Loucy (cell line): Measurements from ENCODE around the gene IL37.
"Not testable (repeated sequence)": the region's sequence is repeated elsewhere in the genome, so short reads cannot be mapped to it uniquely, and the experiment has no call there.

Source experiments
- H2AFZ ChIP-seq: fragments of 200-600 bp; sonication (generic); 2 replicates; pipeline ENCODE4 v1.6.0; 2016; ENCODE audit warnings: antibody characterized with exemption, mild to moderate bottlenecking, low read length, moderate library complexity
- H3F3A ChIP-seq: fragments of 200-600 bp; 2 replicates; pipeline ENCODE4 v1.6.0; 2016; ENCODE audit warnings: antibody characterized with exemption, low read depth, mild to moderate bottlenecking
- H3K27me3 ChIP-seq: fragments of 200-600 bp; sonication (generic); 2 replicates; pipeline ENCODE4 v1.6.1; 2014; ENCODE audit warnings: low read length, mild to moderate bottlenecking; ENCODE audit not compliant: insufficient read depth, poor library complexity, severe bottlenecking
- H3K36me3 ChIP-seq: fragments of 200-600 bp; sonication (generic); 2 replicates; pipeline ENCODE4 v1.6.1; 2016; ENCODE audit warnings: low read length; ENCODE audit not compliant: insufficient read depth
- H3K4me1 ChIP-seq: fragments of 200-600 bp; sonication (generic); 2 replicates; pipeline ENCODE4 v1.5.1; 2014; ENCODE audit warnings: low read length, mild to moderate bottlenecking; ENCODE audit not compliant: insufficient read depth, poor library complexity, severe bottlenecking
- H3K4me2 ChIP-seq: fragments of 200-600 bp; sonication (generic); 2 replicates; pipeline ENCODE4 v1.6.0; 2014; ENCODE audit warnings: antibody characterized with exemption, low read length, low read depth, mild to moderate bottlenecking; ENCODE audit not compliant: poor library complexity, severe bottlenecking
- H3K4me3 ChIP-seq: fragments of 200-600 bp; sonication (generic); 2 replicates; pipeline ENCODE4 v1.5.1; 2014; ENCODE audit warnings: low read length, mild to moderate bottlenecking, mixed read lengths; ENCODE audit not compliant: poor library complexity, severe bottlenecking
- H3K79me2 ChIP-seq: fragments of 200-600 bp; sonication (generic); 2 replicates; pipeline ENCODE4 v1.6.1; 2014; ENCODE audit warnings: low read length; ENCODE audit not compliant: insufficient read depth
- H3K9ac ChIP-seq: fragments of 200-600 bp; sonication (generic); 2 replicates; pipeline ENCODE4 v1.6.0; 2014; ENCODE audit warnings: mild to moderate bottlenecking, low read depth, low read length, moderate library complexity; ENCODE audit not compliant: poor library complexity, severe bottlenecking
- H3K9me2 ChIP-seq: fragments of 200-600 bp; sonication (generic); replicated peaks from 2 replicates; pipeline ENCODE4 v1.6.1; 2016; ENCODE audit warnings: low read depth, low read length, mixed read lengths
- H3K9me3 ChIP-seq: fragments of 200-600 bp; sonication (generic); 2 replicates; pipeline ENCODE4 v1.6.1; 2014; ENCODE audit warnings: mild to moderate bottlenecking, antibody characterized with exemption, low read length, low read depth; ENCODE audit not compliant: insufficient read depth
- H4K20me1 ChIP-seq: fragments of 200-600 bp; sonication (generic); 2 replicates; pipeline ENCODE4 v1.6.0; 2014; ENCODE audit warnings: antibody characterized with exemption, low read length, mild to moderate bottlenecking; ENCODE audit not compliant: insufficient read depth, poor library complexity, severe bottlenecking
- EZH2phosphoT487 ChIP-seq: fragments of 200-600 bp; IDR thresholded peaks from 2 replicates; pipeline ENCODE4 v1.6.1; 2018; ENCODE audit warnings: antibody characterized with exemption, mild to moderate bottlenecking, moderate library complexity, borderline replicate concordance
- TF ChIP-seq, protein P1 (sequence below): fragments of 200-600 bp; sonication (generic); conservative IDR thresholded peaks from 2 replicates; pipeline ENCODE4 v1.5.1; 2014; ENCODE audit warnings: mild to moderate bottlenecking, antibody characterized with exemption, low read length

The IL37 gene

DNA sequence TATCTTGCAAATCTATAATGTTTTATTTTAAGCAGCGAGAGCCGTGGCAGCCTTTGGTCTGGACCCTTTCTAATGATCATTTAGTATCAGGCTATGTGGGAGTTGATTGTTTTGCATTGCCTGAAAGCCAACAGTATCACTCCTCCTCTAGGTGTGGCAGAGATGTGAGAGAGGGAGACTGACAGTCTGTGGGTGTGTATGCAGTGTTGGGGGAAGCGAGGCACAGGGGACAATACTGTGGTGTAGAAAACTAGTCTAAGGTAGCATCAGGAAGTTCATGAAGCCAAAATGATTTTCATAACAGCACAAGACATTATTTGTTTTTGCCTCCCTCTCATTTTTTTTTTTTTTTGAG lies 13.4 kb upstream of the IL37 start:
- H3K9me2 ChIP-seq, result no peaks in the 10 kb centered on the region
- TF ChIP-seq, protein P1, sequence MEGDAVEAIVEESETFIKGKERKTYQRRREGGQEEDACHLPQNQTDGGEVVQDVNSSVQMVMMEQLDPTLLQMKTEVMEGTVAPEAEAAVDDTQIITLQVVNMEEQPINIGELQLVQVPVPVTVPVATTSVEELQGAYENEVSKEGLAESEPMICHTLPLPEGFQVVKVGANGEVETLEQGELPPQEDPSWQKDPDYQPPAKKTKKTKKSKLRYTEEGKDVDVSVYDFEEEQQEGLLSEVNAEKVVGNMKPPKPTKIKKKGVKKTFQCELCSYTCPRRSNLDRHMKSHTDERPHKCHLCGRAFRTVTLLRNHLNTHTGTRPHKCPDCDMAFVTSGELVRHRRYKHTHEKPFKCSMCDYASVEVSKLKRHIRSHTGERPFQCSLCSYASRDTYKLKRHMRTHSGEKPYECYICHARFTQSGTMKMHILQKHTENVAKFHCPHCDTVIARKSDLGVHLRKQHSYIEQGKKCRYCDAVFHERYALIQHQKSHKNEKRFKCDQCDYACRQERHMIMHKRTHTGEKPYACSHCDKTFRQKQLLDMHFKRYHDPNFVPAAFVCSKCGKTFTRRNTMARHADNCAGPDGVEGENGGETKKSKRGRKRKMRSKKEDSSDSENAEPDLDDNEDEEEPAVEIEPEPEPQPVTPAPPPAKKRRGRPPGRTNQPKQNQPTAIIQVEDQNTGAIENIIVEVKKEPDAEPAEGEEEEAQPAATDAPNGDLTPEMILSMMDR, result no peak
- TF ChIP-seq EZH2phosphoT487, result no peak
- H3F3A ChIP-seq, result no peaks in the 10 kb centered on the region
- no peaks in the 10 kb centered on the region for H3K27me3 ChIP-seq
- no peak overlapping the region for H2AFZ ChIP-seq
- H3K36me3 ChIP-seq, result no peaks in the 10 kb centered on the region
- H4K20me1 ChIP-seq, result no peaks in the 10 kb centered on the region
- no peaks in the 10 kb centered on the region for H3K79me2 ChIP-seq
- H3K4me2 ChIP-seq, result no peak overlapping the region
- no peak overlapping the region for H3K4me3 ChIP-seq
- no peaks in the 10 kb centered on the region for H3K4me1 ChIP-seq
- no peaks in the 10 kb centered on the region for H3K9me3 ChIP-seq
- H3K9ac ChIP-seq, result no peak overlapping the region

DNA sequence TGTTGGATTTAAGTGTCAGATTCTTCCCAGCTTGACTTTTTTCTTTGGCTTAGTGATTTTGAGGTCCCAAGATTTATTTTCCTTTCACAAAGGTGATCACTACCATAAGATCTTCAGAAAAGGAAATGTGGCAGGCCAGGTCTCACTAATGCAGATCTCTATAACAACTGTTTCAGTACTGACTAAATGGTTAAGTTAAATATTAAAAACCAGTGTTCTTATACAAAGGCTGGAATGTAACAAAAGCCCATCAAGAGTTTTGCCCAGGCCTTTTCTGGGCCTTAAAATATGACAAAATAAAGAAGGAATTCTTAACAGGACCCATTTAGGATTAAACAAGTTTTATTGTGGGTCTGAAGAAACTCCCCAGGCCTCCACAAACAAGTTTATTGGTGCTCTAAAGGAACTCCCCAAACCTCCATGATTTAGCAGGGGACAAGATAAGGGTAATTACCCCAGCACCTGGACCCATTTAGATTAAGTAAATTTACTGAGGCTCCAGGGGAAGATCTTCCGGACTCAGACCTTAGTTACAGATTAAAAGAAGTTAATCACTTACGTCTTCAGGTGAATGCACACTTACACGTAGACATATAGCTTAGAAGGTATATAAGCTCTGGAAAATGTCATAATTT lies 9.4 kb upstream of the IL37 start:
- not testable (repeated sequence) for H3K79me2 ChIP-seq, H3K27me3 ChIP-seq, H3K4me2 ChIP-seq, H2AFZ ChIP-seq, H3K36me3 ChIP-seq, H3K4me3 ChIP-seq, H3K4me1 ChIP-seq, H4K20me1 ChIP-seq, H3K9ac ChIP-seq, H3F3A ChIP-seq, H3K9me2 ChIP-seq, H3K9me3 ChIP-seq

DNA sequence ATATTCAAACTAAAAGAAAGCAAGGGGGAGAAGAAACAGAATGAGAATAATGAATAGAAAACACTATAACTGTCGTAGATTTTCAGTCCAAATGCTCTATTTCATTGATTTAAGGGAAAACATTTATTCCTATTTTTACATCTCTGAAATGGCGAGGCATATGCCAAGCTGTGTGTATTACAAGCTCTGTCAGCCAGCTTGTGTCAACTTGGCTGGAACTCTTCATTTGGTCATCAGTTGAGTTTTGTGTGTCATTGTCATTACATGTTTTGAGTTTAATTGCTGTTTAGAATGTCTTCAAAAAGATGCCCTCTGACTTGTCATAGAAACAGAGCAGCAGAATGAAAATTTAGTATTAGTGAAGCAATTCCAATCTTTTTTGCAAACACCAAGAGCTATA lies 8.1 kb upstream of the IL37 start:
- Histone ChIP-seq H3K4me1 (no peaks in the 10 kb centered on the region), H3K9me2 (no peaks in the 10 kb centered on the region), H3K36me3 (no peaks in the 10 kb centered on the region), H3K4me2 (no peak overlapping the region), H3K9ac (no peak overlapping the region), H3K4me3 (no peak overlapping the region), H3K79me2 (no peaks in the 10 kb centered on the region), H3K9me3 (no peaks in the 10 kb centered on the region), H3K27me3 (no peaks in the 10 kb centered on the region), H3F3A (no peaks in the 10 kb centered on the region), H4K20me1 (no peaks in the 10 kb centered on the region), H2AFZ (no peak overlapping the region)
- TF ChIP-seq EZH2phosphoT487, result no peak
- TF ChIP-seq, protein P1, result no peak

DNA sequence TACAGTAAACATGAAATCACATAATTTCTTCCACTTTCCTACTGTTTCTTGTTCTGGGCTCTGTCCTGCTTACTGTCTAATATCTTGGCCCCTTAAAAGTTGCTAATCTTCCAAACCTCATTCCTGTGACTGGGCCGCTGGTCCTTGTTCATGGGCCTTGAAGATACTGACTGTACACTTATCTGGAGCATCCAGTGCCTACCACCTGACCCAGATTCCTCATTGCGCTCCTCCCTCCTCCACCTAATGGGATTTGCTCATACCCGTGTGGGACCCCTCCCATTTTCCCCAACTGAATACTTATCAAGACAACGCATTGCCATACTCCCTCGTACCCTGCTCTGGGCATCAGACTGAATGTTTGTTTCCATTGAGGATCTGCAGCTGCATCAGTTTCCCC lies 6.1 kb upstream of the IL37 start:
- no peaks in the 10 kb centered on the region for H3K36me3 ChIP-seq
- H3K79me2 ChIP-seq, result no peaks in the 10 kb centered on the region
- no peaks in the 10 kb centered on the region for H4K20me1 ChIP-seq
- H3K27me3 ChIP-seq, result no peaks in the 10 kb centered on the region
- H2AFZ ChIP-seq, result no peak overlapping the region
- no peak overlapping the region for H3K4me2 ChIP-seq
- TF ChIP-seq EZH2phosphoT487, result no peak
- TF ChIP-seq, protein P1, result no peak
- H3F3A ChIP-seq, result no peaks in the 10 kb centered on the region
- no peak overlapping the region for H3K4me3 ChIP-seq
- no peak overlapping the region for H3K9ac ChIP-seq
- no peaks in the 10 kb centered on the region for H3K9me2 ChIP-seq
- no peaks in the 10 kb centered on the region for H3K9me3 ChIP-seq
- H3K4me1 ChIP-seq, result no peaks in the 10 kb centered on the region
